Inflammatory macrophage (primary cell): ENCODE results near the gene ADRA2C.
"Not testable (repeated sequence)": the region's sequence is repeated elsewhere in the genome, so short reads cannot be mapped to it uniquely, and the experiment has no call there.

ENCODE experiments used
- DNase-seq, 2 donors: peaks; one replicate each; pipeline ENCODE4 v3.0.0-alpha.2; 2020 to 2022

ADRA2C gene

GRCh38 chr4:3813151-3814052, 47.2 kb downstream of the ADRA2C start:
- no peak for DNase-seq

- no peak for DNase-seq
Measured at GRCh38 chr4:3814053-3814570, 47.9 kb downstream of the ADRA2C start.

- not testable (repeated sequence) for DNase-seq
Measured at GRCh38 chr4:3814838-3815237, 48.7 kb downstream of the ADRA2C start.

GRCh38 chr4:3816256-3816825, 50.2 kb downstream of the ADRA2C start:
- no peak for DNase-seq

GRCh38 chr4:3816983-3817960, 51.1 kb downstream of the ADRA2C start:
- DNase-seq = no peak
